HG03045 (cell line): Measurements from ENCODE around the gene DENND4C.
"Not testable (repeated sequence)": the region's sequence is repeated elsewhere in the genome, so short reads cannot be mapped to it uniquely, and the experiment has no call there.

ENCODE experiments used
- ATAC-seq: cut with Tn5 transposase; IDR thresholded peaks from one replicate; pipeline ENCODE4 v1.9.1; 2021; ENCODE audit warnings: mild to moderate bottlenecking, moderate library complexity; ENCODE audit not compliant: unreplicated experiment

The DENND4C gene

DNA sequence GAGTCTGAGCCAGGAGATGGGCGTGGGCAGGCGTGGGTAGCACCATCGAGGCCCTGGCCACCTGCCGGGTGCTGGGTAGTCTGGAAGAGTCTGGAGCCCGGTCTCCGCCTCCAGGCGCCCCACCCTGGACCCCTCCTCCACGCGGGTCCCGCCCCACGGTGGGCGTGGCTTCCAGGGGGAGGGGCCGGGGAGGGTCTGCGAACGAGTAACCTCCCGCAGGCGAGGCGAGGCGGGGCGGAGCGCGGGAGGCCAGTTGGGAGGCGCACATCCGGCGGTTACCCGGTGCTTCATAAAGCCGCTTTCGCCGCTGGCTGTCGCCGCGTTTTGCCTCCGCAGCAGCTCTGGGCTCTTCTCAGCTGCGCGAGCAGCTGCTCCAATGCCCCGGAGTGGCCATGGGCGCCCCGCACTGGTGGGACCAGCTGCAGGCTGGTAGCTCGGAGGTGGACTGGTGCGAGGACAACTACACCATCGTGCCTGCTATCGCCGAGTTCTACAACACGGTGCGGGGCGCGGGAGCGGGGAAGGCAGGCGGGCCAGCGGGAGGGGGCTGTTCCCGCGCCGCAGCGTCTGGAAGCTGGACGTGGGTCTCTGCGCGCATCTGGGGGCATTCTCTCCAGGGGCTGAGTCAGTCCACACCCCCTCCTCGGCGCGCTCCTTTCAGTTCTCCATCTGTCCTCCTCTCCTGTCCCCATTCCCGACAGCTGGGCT lies 178.4 kb downstream of the DENND4C start, which contains the start of gene ACER2:
ACER2 (plus strand) TSS at position 317 of the 708 bp plus-strand sequence; CDS start at position 393, 76 bp downstream.
- ATAC-seq, result peak; percentile 93

DNA sequence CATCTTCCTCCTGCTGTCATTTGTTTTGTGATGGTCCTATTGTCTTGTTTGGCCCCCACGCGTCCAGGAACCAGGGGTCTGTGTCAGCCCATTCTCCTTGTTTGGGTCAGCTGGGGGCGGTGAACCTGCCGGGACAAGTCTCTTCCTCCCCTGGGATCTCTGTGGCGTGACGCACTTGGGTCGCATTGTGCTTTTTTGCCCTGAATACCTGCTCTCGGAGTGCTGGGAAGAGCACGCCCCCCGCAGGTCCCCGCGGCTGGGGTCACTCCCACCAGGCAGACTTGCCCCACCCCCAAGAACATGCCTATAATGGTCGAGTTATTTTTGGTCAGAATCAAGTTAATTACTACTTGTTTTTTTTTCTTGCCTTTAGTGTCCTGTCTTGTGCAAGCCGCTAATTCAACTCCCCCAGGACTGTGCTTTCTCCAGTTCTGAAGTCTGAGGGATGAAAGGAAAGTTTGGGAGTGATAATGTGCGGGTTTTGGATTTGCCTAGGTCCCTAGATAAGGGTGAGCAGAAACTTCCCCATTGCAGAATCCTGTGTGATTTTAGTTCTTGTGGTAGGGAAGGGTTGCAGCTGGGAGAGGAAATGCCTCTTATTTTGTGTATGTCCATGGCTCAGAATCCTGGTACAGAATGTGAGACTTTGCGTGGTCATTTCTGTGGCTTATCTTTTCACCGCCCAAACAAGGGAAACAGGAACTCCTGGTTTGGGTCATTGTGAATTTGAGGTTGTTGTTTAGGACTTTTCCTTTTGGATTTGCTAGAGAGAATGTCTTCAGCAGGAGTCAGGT lies 179.1 kb downstream of the DENND4C start:
- peak; percentile 11 for ATAC-seq

- ATAC-seq, result no peak
Observed at GRCh38 chr9:19410195-19410503, 179.7 kb downstream of the DENND4C start.

- ATAC-seq, result no peak
Observed at GRCh38 chr9:19410594-19410993, 180.1 kb downstream of the DENND4C start.

DNA sequence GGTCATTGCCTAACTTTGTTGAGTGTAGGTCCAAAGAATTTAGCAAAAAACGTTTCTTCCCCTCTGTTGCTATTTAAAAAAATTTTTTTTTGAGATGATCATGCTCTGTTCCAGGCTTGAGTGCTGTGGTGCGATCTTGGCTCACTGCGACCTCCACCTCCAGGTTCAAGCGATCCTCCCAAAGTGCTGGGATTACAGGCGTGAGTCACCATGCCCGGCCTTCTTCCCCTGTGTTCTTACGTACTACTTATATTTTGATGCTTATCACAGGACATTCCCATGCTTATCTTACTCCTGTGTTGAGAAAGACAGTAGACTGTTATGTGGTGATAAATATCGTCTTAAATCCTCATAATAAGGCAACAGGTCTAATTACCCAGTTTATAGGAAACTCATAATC lies 180.8 kb downstream of the DENND4C start:
- ATAC-seq, result no peak

GRCh38 chr9:19413456-19413855 lies 183.0 kb downstream of the DENND4C start:
- ATAC-seq, result not testable (repeated sequence)

GRCh38 chr9:19416143-19416542 lies 185.7 kb downstream of the DENND4C start:
- no peak for ATAC-seq

GRCh38 chr9:19420877-19421276 lies 190.4 kb downstream of the DENND4C start:
- no peak for ATAC-seq
